GM19468 (cell line): ENCODE data around the gene TRIM37.
"Not testable (repeated sequence)": the region's sequence is repeated elsewhere in the genome, so short reads cannot be mapped to it uniquely, and the experiment has no call there.

Experiments
- ATAC-seq: cut with Tn5 transposase; IDR thresholded peaks from one replicate; pipeline ENCODE4 v1.9.1; 2021; ENCODE audit warnings: mild to moderate bottlenecking, moderate library complexity, moderate number of reproducible peaks; ENCODE audit not compliant: unreplicated experiment; ENCODE audit errors: extremely low read depth

Gene TRIM37

DNA sequence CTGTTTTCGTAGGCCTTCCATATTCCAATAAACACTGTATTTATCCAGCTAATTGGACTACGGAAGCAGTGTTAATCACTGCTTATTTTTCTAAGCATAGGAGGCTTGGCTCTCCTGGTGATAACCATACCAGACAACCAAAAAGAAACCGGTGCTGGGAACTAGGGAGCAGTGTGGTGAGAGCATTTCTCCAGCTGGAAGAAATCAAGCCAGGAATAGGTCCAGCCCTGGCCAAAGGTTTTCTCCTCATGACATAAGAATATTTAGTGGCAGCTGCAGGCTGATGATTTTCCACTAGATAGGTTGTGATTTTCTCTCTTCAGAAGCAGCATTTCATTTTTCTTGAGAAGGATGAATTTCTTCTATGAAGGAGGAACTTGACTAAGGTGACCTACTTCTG lies 141.5 kb downstream of the TRIM37 start:
- ATAC-seq = no peak

DNA sequence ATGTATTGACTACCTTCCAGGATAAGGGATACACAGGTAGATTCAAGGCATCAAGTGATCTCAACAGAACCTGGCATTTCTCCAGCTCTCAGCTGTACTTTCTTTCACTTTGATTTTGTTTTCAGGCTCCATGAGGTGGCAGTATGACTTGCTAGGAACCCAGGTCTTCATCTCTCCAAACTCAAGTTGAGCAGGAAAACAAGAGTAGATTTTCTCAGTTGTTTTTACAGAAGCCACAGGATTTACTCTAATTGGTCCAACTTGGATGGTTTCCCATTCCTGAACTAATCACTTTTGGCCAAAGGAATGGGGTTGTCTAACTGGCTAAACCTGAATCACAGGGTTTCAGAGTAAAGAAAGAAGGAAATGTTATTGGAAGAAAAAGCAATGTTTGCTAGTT lies 146.6 kb downstream of the TRIM37 start:
- ATAC-seq = no peak

GRCh38 chr17:58957725-58958073 lies 149.0 kb downstream of the TRIM37 start:
- ATAC-seq = not testable (repeated sequence)

GRCh38 chr17:58956997-58957724 lies 149.5 kb downstream of the TRIM37 start:
- ATAC-seq = no peak

DNA sequence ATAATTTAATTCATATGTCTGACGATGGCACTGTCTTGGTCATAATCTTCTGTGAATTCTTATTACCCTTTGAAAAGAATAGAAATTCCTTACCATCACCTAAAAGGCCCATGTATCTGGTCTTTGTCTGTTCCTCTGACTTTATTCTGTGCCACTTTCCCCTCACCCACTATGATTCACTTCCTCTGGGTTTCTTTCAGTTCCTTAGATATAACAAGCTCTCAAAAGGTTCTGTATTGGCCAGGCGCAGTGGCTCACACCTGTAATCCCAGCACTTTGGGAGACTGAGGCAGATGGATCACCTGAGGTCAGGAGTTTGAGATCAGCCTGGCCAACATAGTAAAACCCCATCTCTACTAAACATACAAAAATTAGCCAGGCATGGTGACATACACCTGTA lies 152.3 kb downstream of the TRIM37 start:
- not testable (repeated sequence) for ATAC-seq

DNA sequence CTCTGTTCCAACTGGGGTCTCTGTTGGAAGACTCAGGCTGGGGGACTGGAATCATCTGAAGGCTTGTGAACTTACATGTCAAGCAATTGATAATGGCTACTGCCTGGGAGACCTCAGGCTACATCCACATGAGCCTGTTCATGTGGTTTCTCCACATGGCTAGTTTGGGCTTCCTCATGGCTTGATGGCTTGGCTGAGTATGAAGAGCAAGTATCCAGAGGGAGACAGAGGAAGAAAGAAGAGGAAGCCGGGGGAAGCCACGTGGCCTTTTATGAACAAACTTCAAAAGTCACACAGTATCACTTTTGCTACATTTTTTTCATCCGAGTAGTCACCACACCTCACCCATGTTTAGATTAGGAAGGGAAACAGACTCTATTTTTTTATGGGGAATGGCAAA lies 158.9 kb downstream of the TRIM37 start:
- ATAC-seq = no peak

GRCh38 chr17:58947411-58947810 lies 159.3 kb downstream of the TRIM37 start:
- ATAC-seq = no peak

DNA sequence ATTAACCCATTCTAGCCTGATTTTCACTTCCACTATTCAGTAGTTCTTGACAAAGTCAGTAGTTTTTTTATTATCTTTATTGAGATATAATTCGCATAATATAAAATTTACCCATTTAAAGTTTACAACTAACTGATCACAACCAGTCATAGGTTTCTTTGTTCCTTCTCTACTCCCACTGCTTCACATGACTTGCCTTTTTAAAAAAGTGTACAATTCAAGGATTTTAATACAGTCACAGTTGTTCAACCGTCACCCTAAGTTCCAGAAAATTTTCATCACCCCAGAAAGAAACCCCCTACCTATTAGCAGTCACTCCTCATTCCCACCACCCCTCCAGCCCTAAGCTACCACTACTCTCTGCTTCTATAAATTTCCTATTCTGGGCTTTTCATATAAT lies 162.5 kb downstream of the TRIM37 start:
- ATAC-seq = no peak

DNA sequence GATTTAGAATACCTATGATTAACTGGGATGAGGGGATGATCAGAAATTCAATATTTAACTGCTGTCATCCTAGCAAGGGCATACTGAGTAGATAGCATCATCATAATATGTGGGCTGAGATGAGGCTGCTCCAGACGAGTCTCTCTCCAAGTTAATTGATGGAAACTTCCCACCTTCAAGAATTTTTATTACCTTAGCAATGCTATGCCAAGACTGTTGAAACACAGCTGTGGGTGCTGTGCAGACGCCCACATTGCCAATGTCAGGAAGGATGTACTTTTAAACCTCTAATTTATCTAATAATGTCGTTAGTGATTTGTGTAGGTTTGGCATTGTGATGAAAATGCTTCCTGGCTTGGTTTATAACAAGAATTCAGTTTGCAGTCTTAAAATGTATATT lies 170.4 kb downstream of the TRIM37 start:
- ATAC-seq = no peak

DNA sequence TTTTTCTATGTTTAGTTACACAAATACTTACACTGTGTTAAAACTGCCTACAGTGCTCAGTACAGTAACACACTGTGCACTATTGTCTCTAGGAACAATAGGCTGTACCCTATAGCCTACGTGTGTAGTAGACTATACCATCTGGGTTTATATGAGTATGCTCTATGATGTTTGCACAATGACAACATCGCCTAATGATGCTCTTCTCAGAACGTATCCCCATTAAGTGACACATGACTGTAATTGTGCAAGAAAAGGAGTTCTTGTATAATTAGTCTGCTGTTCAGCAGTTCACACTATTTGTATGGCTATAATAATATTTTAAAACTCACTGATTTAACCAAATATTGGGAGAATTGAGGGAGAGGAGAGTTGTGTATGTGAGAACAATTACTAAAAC lies 173.7 kb downstream of the TRIM37 start:
- ATAC-seq = no peak
